Measurements from ENCODE around the gene TSEN34.
"Not testable (repeated sequence)": the region's sequence is repeated elsewhere in the genome, so short reads cannot be mapped to it uniquely, and the experiment has no call there.

TSEN34 gene

GRCh38 chr19:54239491-54240371 lies 48.6 kb downstream of the TSEN34 start:
- DNase-seq (ENCODE audit: low read depth) = not testable (repeated sequence)

DNA sequence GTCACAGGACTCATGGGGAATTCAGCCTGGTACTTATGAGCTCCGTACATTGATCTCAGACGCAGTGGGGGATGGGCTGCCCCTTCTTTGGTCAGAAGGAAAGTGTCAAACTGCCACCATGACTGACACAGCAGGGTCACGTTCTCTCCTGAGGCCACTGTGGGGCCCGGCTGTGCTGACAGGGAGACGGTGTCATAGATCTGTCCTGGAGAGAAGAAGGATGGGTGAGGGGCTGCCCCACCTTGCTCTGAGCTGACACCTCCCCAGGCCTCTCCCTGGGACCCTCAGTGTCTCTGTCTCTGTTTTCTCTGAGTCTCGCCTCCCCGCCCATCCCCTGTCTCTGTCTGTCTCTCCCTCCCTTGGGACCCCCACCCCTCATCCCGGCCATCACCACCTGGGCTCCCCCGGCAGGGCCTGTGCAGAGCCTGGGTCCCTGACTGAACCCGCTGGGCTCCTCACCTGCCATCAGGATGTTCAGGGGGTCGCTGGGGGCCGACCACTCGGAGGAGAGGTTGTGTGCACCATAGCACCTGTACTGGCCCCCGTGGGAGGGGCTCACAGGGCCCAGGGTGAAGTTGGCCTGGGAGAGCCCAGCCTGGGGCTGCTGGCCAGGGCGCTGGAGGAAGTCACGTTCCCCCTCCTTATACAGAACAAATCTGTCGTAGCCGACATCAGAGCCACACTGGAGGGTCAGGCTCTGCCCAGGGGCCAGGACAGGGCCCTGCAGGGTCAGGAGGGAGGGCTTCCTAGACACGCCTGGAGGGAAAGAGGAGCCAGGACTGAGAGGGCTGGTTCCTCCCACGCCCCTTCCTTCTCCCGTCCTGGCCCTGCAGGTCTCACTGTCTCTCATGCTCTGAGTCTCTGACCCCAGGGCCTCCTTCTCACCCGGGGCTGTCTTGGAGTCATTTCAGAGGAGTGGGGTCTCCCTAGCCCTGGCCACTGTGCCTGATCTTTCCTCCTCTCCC lies 49.5 kb downstream of the TSEN34 start:
- DNase-seq (ENCODE audit: low read depth) = not testable (repeated sequence)

DNA sequence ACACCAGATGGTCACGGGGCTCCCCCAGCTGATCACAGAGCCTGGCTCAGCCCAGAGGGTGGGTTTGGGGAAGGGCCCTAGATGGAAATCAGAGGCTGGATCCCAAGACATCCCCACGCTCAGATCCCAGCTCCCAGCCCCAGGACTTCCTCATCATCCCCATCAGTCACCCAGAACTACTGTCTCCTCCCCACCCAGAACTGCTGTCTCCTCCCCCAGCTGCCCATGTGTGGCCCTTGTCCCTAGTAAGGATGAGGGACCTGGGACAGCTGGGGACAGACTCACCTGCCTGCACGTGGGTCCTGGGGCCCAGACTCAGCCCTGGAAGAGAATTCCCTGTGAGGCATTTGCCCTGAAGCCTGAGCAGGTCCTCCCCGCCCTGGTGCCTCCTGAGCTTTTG lies 51.1 kb downstream of the TSEN34 start:
- DNase-seq (ENCODE audit: low read depth) = not testable (repeated sequence)

DNA sequence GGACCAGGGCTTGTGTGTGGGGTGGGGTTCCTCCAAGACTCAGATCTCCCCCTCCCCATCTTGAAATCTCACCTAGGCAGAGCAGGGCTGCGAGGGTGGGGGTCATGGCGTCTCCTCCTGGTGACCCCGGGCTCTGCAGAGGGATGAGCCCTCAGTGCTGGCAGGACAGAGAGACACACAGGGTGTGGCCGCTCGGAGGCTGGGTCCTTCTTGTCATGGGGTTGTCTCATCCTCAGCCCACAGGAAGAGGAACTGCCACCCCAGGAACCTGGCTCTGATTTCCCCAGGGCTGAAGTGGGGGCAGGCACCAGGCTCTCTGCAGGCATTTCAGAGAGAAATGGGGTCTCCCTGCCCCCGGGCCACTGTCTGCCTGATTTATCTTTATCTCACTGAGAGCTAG lies 51.5 kb downstream of the TSEN34 start, which contains the start of gene LILRA6:
Gene LILRA6, minus strand, starts transcription at position 145 of the 400 bp plus-strand sequence.
- not testable (repeated sequence) for DNase-seq (ENCODE audit: low read depth)

DNA sequence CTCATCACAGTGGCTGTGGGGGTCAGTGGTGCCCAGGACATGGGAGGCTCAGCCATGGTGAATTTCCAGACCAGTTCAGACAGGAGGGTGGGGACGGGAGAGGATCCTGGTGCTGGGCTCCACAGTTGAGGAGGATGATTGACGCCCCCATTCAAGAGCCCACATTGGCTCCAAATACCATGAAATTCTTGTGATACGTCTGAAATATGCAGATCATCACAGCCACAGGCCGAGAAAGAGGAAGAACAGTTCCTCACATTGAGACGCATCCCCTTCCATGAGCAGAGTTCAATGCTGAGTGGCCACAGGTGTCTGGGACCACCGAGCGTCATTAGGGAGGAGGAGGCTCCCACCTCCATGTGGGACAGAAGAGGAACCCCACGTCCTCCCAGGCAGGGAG lies 52.7 kb downstream of the TSEN34 start:
- DNase-seq (ENCODE audit: low read depth) = not testable (repeated sequence)

All from activated T-cell treated with anti-CD3 and anti-CD28 coated beads for 24 hours (primary cell).